Hepatocyte (in vitro differentiated cells): ENCODE results near the gene CTNND2. TPM values are rescaled to one million over a fixed set of nuclear protein-coding genes. Genes with fewer than 3 reads are reported as not detected.

ENCODE experiments used
- DNase-seq: peaks from one replicate; pipeline ENCODE4 v3.0.0-alpha.2; 2016; ENCODE audit warnings: low spot score
- H2AFZ ChIP-seq: fragments of 200-600 bp; sonication (generic); 2 replicates; pipeline ENCODE4 v1.6.0; 2016; ENCODE audit warnings: antibody characterized with exemption, mild to moderate bottlenecking
- H3K27ac ChIP-seq: fragments of 200-600 bp; sonication (generic); 2 replicates; pipeline ENCODE4 v1.5.1; 2016; ENCODE audit warnings: mild to moderate bottlenecking
- H3K27me3 ChIP-seq: fragments of 200-600 bp; sonication (generic); 2 replicates; pipeline ENCODE4 v1.6.1; 2016
- H3K36me3 ChIP-seq: fragments of 200-600 bp; sonication (generic); replicated peaks from 2 replicates; pipeline ENCODE4 v1.5.1; 2016; ENCODE audit warnings: low read depth; ENCODE audit not compliant: insufficient read depth
- H3K4me1 ChIP-seq: fragments of 200-600 bp; sonication (generic); 2 replicates; pipeline ENCODE4 v1.5.1; 2016; ENCODE audit warnings: mild to moderate bottlenecking, moderate library complexity; ENCODE audit not compliant: insufficient read depth
- H3K4me2 ChIP-seq: fragments of 200-600 bp; sonication (generic); 2 replicates; pipeline ENCODE4 v1.6.0; 2016
- H3K4me3 ChIP-seq: fragments of 200-600 bp; sonication (generic); 2 replicates; pipeline ENCODE4 v1.5.1; 2016; ENCODE audit warnings: mild to moderate bottlenecking
- H3K79me2 ChIP-seq: fragments of 200-600 bp; sonication (generic); 2 replicates; pipeline ENCODE4 v1.6.0; 2017; ENCODE audit warnings: mild to moderate bottlenecking
- H3K9me2 ChIP-seq: fragments of 200-600 bp; sonication (generic); replicated peaks from 2 replicates; pipeline ENCODE4 v1.6.0; 2017; ENCODE audit warnings: mild to moderate bottlenecking; ENCODE audit not compliant: insufficient read depth
- H3K9me3 ChIP-seq: fragments of 200-600 bp; sonication (generic); 2 replicates; pipeline ENCODE4 v1.5.1; 2016; ENCODE audit warnings: low read depth, mild to moderate bottlenecking
- H4K20me1 ChIP-seq: fragments of 200-600 bp; sonication (generic); 2 replicates; pipeline ENCODE4 v1.6.0; 2016; ENCODE audit warnings: mild to moderate bottlenecking; ENCODE audit not compliant: insufficient read depth, poor library complexity, severe bottlenecking
- CTCF ChIP-seq: fragments of 200-600 bp; sonication (generic); IDR thresholded peaks from 2 replicates; pipeline ENCODE4 v1.5.1; 2016; ENCODE audit warnings: antibody characterized with exemption, mild to moderate bottlenecking; ENCODE audit not compliant: poor library complexity
- EZH2 ChIP-seq: fragments of 200-600 bp; sonication (generic); IDR thresholded peaks from 2 replicates; pipeline ENCODE4 v1.6.1; 2016; ENCODE audit warnings: antibody characterized with exemption, mild to moderate bottlenecking, borderline replicate concordance
- EZH2phosphoT487 ChIP-seq: fragments of 200-600 bp; sonication (generic); IDR thresholded peaks from one replicate; pipeline ENCODE4 v1.6.1; 2018; ENCODE audit warnings: antibody characterized with exemption, mild to moderate bottlenecking, low read depth, moderate library complexity; ENCODE audit not compliant: unreplicated experiment, severe bottlenecking
- WGBS: methylation state at CpG from one replicate; pipeline ENCODE4 v1.1.6; 2016; ENCODE audit warnings: low lambda C conversion rate; ENCODE audit errors: missing lambda C conversion rate; 5-methylcytosine and 5-hydroxymethylcytosine counted together
- polyA plus RNA-seq: library from polyadenylated mRNA; unstranded; fragments of >200 nt; fragmentation: Nextera tagmentation; extraction: Ambion mirVana; gene quantifications from 2 replicates; pipeline ENCODE4 v1.2.1, GENCODE V29; 2016
- total RNA-seq: library from RNA; depleted of rRNA; stranded (reverse); fragments of >200 nt; gene quantifications from 2 replicates; pipeline ENCODE4 v1.2.3, GENCODE V29; 2014

Gene CTNND2
- total and polyA plus RNA-seq, 2 experiments from 2014 or later: 27.5 to 30.3 TPM

GRCh38 chr5:11139217-11139865 is 764.9 kb downstream of the CTNND2 start:
- Histone ChIP-seq H4K20me1 (no peaks in the 10 kb centered on the region), H2AFZ (no peak overlapping the region), H3K9me2 (no peaks in the 10 kb centered on the region), H3K4me1 (no peaks in the 10 kb centered on the region), H3K79me2 (no peaks in the 10 kb centered on the region), H3K4me2 (no peak overlapping the region), H3K4me3 (no peak overlapping the region), H3K27me3 (no peaks in the 10 kb centered on the region), H3K9me3 (no peaks in the 10 kb centered on the region), H3K36me3 (no peaks in the 10 kb centered on the region), H3K27ac (no peak overlapping the region)
- no peak for DNase-seq
- WGBS: 66% methylated on average over 9 of the region's 9 CpGs
- TF ChIP-seq CTCF (no peak), EZH2 (no peak), EZH2phosphoT487 (no peak)

GRCh38 chr5:11130131-11130530 is 774.1 kb downstream of the CTNND2 start:
- Histone ChIP-seq H3K9me2 (no peaks in the 10 kb centered on the region), H3K36me3 (no peaks in the 10 kb centered on the region), H3K27me3 (no peaks in the 10 kb centered on the region), H4K20me1 (no peaks in the 10 kb centered on the region), H2AFZ (no peak overlapping the region), H3K4me1 (no peaks in the 10 kb centered on the region), H3K27ac (no peak overlapping the region), H3K4me2 (no peak overlapping the region), H3K9me3 (no peaks in the 10 kb centered on the region), H3K79me2 (no peaks in the 10 kb centered on the region), H3K4me3 (no peak overlapping the region)
- no peak for TF ChIP-seq EZH2
- WGBS: 88% methylated on average over 10 of the region's 10 CpGs
- no peak for DNase-seq

- no peaks in the 10 kb centered on the region for H3K9me2 ChIP-seq
- TF ChIP-seq EZH2: no peak
- no peak for TF ChIP-seq CTCF
- no peak for TF ChIP-seq EZH2phosphoT487
- no peaks in the 10 kb centered on the region for H3K4me1 ChIP-seq
- H3K9me3 ChIP-seq: no peaks in the 10 kb centered on the region
- H3K27ac ChIP-seq: no peak overlapping the region
- DNase-seq: no peak
- no peak overlapping the region for H2AFZ ChIP-seq
- WGBS: 91% methylated on average over 2 of the region's 2 CpGs
- H3K27me3 ChIP-seq: no peaks in the 10 kb centered on the region
- H3K4me3 ChIP-seq: no peak overlapping the region
- no peaks in the 10 kb centered on the region for H3K36me3 ChIP-seq
- H3K4me2 ChIP-seq: no peak overlapping the region
- no peaks in the 10 kb centered on the region for H3K79me2 ChIP-seq
- H4K20me1 ChIP-seq: no peaks in the 10 kb centered on the region
These were observed 776.2 kb downstream of the CTNND2 start for GRCh38 chr5:11128021-11128420.

GRCh38 chr5:11126844-11127243 is 777.4 kb downstream of the CTNND2 start:
- H3K4me3 ChIP-seq: no peak overlapping the region
- no peaks in the 10 kb centered on the region for H3K4me1 ChIP-seq
- no peak for DNase-seq
- H3K36me3 ChIP-seq: no peaks in the 10 kb centered on the region
- no peak overlapping the region for H3K4me2 ChIP-seq
- no peaks in the 10 kb centered on the region for H3K9me2 ChIP-seq
- WGBS: 82% methylated on average over 4 of the region's 4 CpGs
- H3K79me2 ChIP-seq: no peaks in the 10 kb centered on the region
- no peaks in the 10 kb centered on the region for H3K9me3 ChIP-seq
- H3K27ac ChIP-seq: no peak overlapping the region
- H2AFZ ChIP-seq: no peak overlapping the region
- H4K20me1 ChIP-seq: no peaks in the 10 kb centered on the region
- H3K27me3 ChIP-seq: no peaks in the 10 kb centered on the region
- TF ChIP-seq CTCF: no peak
- no peak for TF ChIP-seq EZH2
- no peak for TF ChIP-seq EZH2phosphoT487
